Measurements from ENCODE around the gene THRB. TPM values are rescaled to one million over a fixed set of nuclear protein-coding genes. Genes with fewer than 3 reads are reported as not detected.

The THRB gene
- total and polyA plus RNA-seq, 8 donors, result 3.6 to 47.3 (median 14.5) TPM

- 77 to 85% (median 81%) methylated on average over 3 to 4 of the region's 4 CpGs for WGBS, 5 donors
- Histone ChIP-seq H3K4me3 (no peak overlapping the region), H3K4me1 (peaks cover 0 to 30% (median 23%) of the 10 kb centered on the region in 4 donors), H3K27ac (peak overlapping the region in 1 of 5 donors; percentile 74), H3K27me3 (no peaks in the 10 kb centered on the region), H3K36me3 (peaks cover 0 to 5% (median 0%) of the 10 kb centered on the region in 4 donors), H3K9me3 (no peaks in the 10 kb centered on the region)
- no peak for DNase-seq
- intact Hi-C loops (cut with DNase I; ENCODE audit: low total_unique reads), result no loop called here
- no peak for TF ChIP-seq POLR2A (IDR thresholded peaks at IDR 0.05)
- TF ChIP-seq EP300 (IDR thresholded peaks at IDR 0.05), result no peak
- TF ChIP-seq CTCF (IDR thresholded peaks at IDR 0.05), result no peak
Observed at GRCh38 chr3:24222165-24222805, 272.4 kb downstream of the THRB start.

- no peak for TF ChIP-seq EP300 (IDR thresholded peaks at IDR 0.05)
- no peak for TF ChIP-seq CTCF (IDR thresholded peaks at IDR 0.05)
- TF ChIP-seq POLR2AphosphoS5 (IDR thresholded peaks at IDR 0.05), result peak; percentile 58 to 79 (median 72)
- no peak for TF ChIP-seq POLR2A (IDR thresholded peaks at IDR 0.05)
- peak in 1 of 2 donors; percentile 71 for DNase-seq
- no peaks in the 10 kb centered on the region for H3K9me3 ChIP-seq
- no peaks in the 10 kb centered on the region for H3K27me3 ChIP-seq
- no peaks in the 10 kb centered on the region for H3K36me3 ChIP-seq
- peak overlapping the region in 4 of 5 donors; percentile 48 to 74 (median 56) for H3K27ac ChIP-seq
- peaks cover 0 to 24% (median 18%) of the 10 kb centered on the region in 4 donors for H3K4me1 ChIP-seq
- 49 to 75% (median 59%) methylated on average over 4 of the region's 4 CpGs for WGBS, 5 donors
- H3K4me3 ChIP-seq, result no peak overlapping the region
- intact Hi-C loops (cut with DNase I; ENCODE audit: low total_unique reads), result no loop called here
Observed at GRCh38 chr3:24220859-24221657, 273.6 kb downstream of the THRB start.

- no peak overlapping the region for H3K27ac ChIP-seq
- no peaks in the 10 kb centered on the region for H3K36me3 ChIP-seq
- WGBS, 5 donors, result 73 to 88% (median 85%) methylated on average over 2 of the region's 2 CpGs
- DNase-seq, result no peak
- H3K27me3 ChIP-seq, result no peaks in the 10 kb centered on the region
- TF ChIP-seq POLR2AphosphoS5 (IDR thresholded peaks at IDR 0.05), result no peak
- H3K4me1 ChIP-seq, result peaks cover 0 to 34% (median 14%) of the 10 kb centered on the region in 4 donors
- H3K4me3 ChIP-seq, result no peak overlapping the region
- no peaks in the 10 kb centered on the region for H3K9me3 ChIP-seq
- intact Hi-C loops (cut with DNase I; ENCODE audit: low total_unique reads), result no loop called here
Observed at GRCh38 chr3:24215502-24215901, 279.1 kb downstream of the THRB start.

- no peak overlapping the region for H3K4me3 ChIP-seq
- TF ChIP-seq POLR2A (IDR thresholded peaks at IDR 0.05), result no peak
- TF ChIP-seq CTCF (IDR thresholded peaks at IDR 0.05), result no peak
- no peak for TF ChIP-seq POLR2AphosphoS5 (IDR thresholded peaks at IDR 0.05)
- TF ChIP-seq EP300 (IDR thresholded peaks at IDR 0.05), result no peak
- peak overlapping the region in 1 of 5 donors; percentile 76 for H3K27ac ChIP-seq
- DNase-seq, result no peak
- H3K4me1 ChIP-seq, result peaks cover 0 to 31% (median 12%) of the 10 kb centered on the region in 4 donors
- H3K36me3 ChIP-seq, result no peaks in the 10 kb centered on the region
- H3K27me3 ChIP-seq, result no peaks in the 10 kb centered on the region
- H3K9me3 ChIP-seq, result no peaks in the 10 kb centered on the region
- 82 to 96% (median 94%) methylated on average over 3 of the region's 3 CpGs for WGBS, 5 donors
- intact Hi-C loops (cut with DNase I; ENCODE audit: low total_unique reads), result no loop called here
Observed at GRCh38 chr3:24211381-24211780, 283.3 kb downstream of the THRB start.
